Left ventricle myocardium inferior (tissue), 1 donor: ENCODE measurements around the gene EFNB3. TPM values are rescaled to one million over a fixed set of nuclear protein-coding genes. Genes with fewer than 3 reads are reported as not detected.
A peak's percentile ranks its signal among the peaks of the same experiment; 100 is the strongest.

Experiments
- DNase-seq: peaks from one replicate; pipeline ENCODE4 v3.0.0-alpha.2; 2020
- H3K27ac ChIP-seq: fragments of 200-600 bp; replicated peaks from 2 replicates; pipeline ENCODE4 v1.8.0; 2021
- H3K27me3 ChIP-seq: fragments of 200-600 bp; 2 replicates; pipeline ENCODE4 v1.8.0; 2021; ENCODE audit warnings: low read depth
- H3K36me3 ChIP-seq: fragments of 200-600 bp; 2 replicates; pipeline ENCODE4 v1.8.0; 2021
- H3K4me1 ChIP-seq: fragments of 200-600 bp; 2 replicates; pipeline ENCODE4 v1.8.0; 2021
- H3K4me3 ChIP-seq: fragments of 200-600 bp; 2 replicates; pipeline ENCODE4 v1.8.0; 2021; ENCODE audit warnings: mild to moderate bottlenecking, moderate library complexity
- H3K9me3 ChIP-seq: fragments of 200-600 bp; replicated peaks from 2 replicates; pipeline ENCODE4 v1.8.0; 2021
- intact Hi-C: fragments of 100-400 bp; cut with micrococcal nuclease; formaldehyde crosslinking; loops from one replicate; pipeline ENCODE4 v1.11.0; 2022
- total RNA-seq: library from RNA; stranded (reverse); fragmentation: NEBNext Ultra II Directional; extraction: Animal tissue kit (Norgen Biotek cat#: 25700); gene quantifications from one replicate; pipeline ENCODE4 v1.2.1, GENCODE V29; 2021
- TF ChIP-seq, protein P1 (sequence below): fragments of 200-600 bp; IDR thresholded peaks from 2 replicates; pipeline ENCODE4 v1.8.0; 2021; ENCODE audit warnings: antibody characterized with exemption, mild to moderate bottlenecking, borderline replicate concordance
- donor health status: DM: no; HTN: yes; CAD: no; lungs with severe emphysema.

Gene EFNB3
- total RNA-seq, 1 donor from 2014 or later = not detected

DNA sequence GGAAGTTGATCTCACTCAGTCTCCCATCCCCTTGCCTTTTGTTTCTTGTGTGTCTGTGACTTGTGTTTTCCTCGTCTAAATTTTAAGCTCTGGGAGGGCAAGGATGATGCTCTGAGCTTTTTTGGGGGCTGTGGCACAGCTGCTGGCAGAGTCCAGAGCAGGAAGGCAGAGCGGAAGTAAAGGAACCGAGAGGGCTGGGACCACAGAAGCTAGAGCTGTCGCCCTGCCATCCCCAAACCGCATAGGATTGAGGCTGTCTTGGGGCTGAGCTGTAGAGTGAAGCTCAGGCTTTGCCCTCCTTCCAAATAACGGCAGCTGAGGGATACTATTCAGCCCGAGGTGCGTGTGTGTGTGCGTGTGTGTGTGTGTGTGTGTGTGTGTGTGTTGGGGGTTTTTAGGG, 8.8 kb downstream of the EFNB3 start:
- Histone ChIP-seq H3K27me3 (peaks cover 76% of the 10 kb centered on the region), H3K9me3 (no peaks in the 10 kb centered on the region), H3K4me3 (no peak overlapping the region), H3K27ac (no peak overlapping the region), H3K36me3 (no peaks in the 10 kb centered on the region), H3K4me1 (peaks cover 19% of the 10 kb centered on the region)
- intact Hi-C loops = no loop called here
- TF ChIP-seq, protein P1, sequence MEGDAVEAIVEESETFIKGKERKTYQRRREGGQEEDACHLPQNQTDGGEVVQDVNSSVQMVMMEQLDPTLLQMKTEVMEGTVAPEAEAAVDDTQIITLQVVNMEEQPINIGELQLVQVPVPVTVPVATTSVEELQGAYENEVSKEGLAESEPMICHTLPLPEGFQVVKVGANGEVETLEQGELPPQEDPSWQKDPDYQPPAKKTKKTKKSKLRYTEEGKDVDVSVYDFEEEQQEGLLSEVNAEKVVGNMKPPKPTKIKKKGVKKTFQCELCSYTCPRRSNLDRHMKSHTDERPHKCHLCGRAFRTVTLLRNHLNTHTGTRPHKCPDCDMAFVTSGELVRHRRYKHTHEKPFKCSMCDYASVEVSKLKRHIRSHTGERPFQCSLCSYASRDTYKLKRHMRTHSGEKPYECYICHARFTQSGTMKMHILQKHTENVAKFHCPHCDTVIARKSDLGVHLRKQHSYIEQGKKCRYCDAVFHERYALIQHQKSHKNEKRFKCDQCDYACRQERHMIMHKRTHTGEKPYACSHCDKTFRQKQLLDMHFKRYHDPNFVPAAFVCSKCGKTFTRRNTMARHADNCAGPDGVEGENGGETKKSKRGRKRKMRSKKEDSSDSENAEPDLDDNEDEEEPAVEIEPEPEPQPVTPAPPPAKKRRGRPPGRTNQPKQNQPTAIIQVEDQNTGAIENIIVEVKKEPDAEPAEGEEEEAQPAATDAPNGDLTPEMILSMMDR = no peak
- DNase-seq = no peak

DNA sequence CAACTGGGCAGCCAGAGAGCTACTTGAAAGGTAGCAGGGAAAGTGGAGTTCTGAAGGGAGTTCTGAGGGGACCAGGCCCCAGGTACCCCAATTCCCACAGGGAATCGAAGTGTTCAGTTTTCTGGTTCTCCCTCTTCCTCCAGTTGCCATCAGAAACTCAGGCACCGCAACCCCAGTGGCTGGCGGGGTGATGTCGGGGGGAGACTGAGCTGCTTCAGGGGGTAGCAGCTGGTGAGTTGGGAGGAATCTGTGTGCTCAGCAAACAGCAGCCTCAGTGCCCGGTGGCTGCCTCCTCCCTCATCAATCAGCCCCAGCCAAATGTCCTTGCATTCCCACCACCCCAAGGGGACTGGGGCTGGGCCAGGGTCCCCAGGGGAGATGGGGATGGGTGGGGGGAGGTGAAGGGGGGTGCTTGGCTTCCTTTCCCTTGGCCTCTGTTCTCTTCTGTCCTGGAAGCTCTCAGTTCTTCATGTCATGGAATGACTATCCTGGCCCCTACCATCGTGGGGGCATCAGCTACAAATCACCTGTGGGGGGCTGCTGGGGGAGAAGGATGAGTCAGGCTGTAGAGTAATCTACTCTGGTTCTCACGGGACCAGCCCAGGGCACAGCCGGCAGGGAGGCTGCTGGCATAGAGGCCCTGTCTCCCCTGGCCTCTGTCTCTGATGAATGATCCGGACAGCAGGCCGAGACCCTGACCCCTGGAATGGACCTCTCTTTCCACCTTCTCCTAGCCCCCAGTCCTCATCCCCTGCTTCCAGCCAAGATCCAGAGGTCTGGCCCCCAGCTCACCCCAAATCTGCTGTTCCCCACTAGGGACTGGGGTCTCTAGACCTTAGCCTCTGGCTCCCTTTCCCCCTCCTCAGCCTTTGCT, 10.0 kb downstream of the EFNB3 start:
- Histone ChIP-seq H3K9me3 (no peaks in the 10 kb centered on the region), H3K27me3 (peaks cover 74% of the 10 kb centered on the region), H3K4me1 (peaks cover 19% of the 10 kb centered on the region), H3K36me3 (no peaks in the 10 kb centered on the region), H3K27ac (no peak overlapping the region), H3K4me3 (no peak overlapping the region)
- TF ChIP-seq, protein P1 = no peak
- no peak for DNase-seq
- intact Hi-C loops = no loop called here

DNA sequence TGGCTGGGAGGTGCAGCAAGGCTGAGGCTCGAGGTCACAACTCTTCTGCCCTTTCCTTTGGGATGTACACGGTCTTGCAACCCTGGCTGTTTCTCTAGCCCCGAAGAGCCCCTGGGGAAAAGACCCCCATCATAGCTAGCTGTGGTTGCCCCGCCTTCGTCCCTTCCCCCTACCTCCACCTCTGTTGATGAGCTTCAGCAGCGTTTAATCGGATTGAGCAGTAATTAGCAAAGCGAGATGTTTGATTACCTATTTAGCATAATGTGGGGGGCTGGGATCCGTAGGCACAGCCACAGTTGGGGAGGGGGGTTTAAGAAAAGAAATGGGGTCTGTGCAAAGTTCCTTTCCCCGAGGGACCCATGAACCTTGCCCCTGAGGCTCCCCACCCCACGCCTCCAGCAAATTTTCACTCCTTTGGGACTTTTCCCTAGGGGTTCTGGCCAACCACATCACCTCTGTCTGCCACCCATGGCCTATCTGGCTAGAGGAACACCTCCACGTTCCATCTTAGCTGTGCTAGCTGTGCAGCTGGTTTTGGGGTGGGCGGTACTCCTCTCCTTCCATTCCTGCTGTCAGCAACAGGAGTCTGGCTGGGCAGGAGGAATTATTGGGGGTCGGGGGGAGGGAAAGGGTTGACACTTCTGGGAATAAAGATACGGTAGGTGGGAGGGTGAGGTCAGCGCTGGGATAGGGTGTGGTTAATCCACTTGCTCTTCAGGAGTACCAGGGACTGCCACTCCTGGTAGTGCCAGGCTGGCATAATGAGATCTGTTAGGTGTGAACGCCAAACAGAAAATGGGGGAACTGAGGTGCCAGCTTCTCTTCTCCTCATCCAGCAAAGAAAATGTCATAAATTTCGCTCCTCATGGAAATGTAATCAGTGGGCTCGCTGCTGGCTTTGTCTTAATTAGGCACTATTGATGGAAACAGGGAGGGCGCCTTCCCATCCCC, 11.2 kb downstream of the EFNB3 start:
- Histone ChIP-seq H3K36me3 (no peaks in the 10 kb centered on the region), H3K27me3 (peaks cover 70% of the 10 kb centered on the region), H3K4me3 (peak overlapping the region; percentile 78), H3K4me1 (peaks cover 19% of the 10 kb centered on the region), H3K27ac (no peak overlapping the region), H3K9me3 (no peaks in the 10 kb centered on the region)
- no peak for DNase-seq
- intact Hi-C loops = no loop called here
- TF ChIP-seq, protein P1 = no peak

DNA sequence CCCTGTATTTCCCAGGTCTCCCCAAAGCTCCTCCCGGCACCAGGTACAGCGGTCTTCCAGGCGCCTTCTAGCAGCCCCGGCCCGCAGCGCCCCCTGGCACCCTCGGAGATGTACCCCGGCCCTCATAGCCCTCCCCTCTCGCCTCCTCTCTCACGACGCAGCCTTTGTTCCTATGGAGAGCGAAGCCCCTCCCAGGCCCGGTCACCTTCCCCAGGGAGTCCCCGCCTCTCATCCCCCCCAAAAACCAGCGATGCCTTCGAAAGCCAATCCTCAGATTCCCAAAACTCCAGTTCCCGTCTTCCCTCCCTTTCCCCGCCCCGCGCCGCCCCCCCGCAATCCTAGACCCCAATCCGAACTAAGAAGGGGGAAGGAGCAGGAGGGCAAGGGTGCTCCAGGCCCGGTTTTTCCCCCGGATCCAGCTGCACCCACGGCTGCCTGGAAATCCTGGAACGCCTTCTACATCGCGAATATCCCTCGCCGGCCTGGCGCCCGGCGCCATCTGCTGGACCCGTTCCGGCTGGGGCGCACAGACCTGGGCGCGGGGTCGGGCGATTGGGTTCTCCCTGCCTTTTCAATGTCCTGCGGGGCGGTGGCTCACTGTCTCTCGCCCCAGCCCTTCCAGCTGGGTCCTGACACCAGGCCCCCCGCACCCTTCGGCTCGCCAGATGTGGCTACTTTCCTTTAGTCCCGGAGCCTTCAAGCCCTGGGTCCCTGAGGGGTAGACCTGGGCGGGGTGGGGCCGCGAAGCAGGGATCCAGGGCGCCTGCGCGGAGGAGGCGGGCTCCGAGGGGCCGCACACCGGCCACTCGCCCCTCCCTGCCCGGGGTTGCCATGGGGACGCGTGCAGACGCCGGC, 12.1 kb downstream of the EFNB3 start, which contains the start of gene DNAH2:
Gene DNAH2, plus strand, starts transcription at position 844 of the 855 bp plus-strand sequence. CDS start 1,991 bp downstream, outside the sequence.
- Histone ChIP-seq H3K27me3 (peaks cover 70% of the 10 kb centered on the region), H3K4me1 (peaks cover 19% of the 10 kb centered on the region), H3K27ac (peak within 1 kb of the TSS; percentile 48), H3K9me3 (no peaks in the 10 kb centered on the region), H3K4me3 (peak within 1 kb of the TSS; percentile 78), H3K36me3 (no peaks in the 10 kb centered on the region)
- intact Hi-C loops = no loop called here
- peak; percentile 69 for DNase-seq
- TF ChIP-seq, protein P1 = peak; percentile 56
